A549 (cell line): ENCODE results near the gene PRRC2B.

Source experiments
- BHLHE40 ChIP-seq: IDR thresholded peaks from 2 replicates; pipeline ENCODE4 v1.6.1; 2012; ENCODE audit warnings: low read depth, low read length, inconsistent platforms
- MYC ChIP-seq: IDR thresholded peaks from 2 replicates; pipeline ENCODE4 v1.6.1; 2012; ENCODE audit warnings: mild to moderate bottlenecking, inconsistent platforms, low read length, improper control_type of control experiment, borderline replicate concordance
- POLR2A ChIP-seq: IDR thresholded peaks from 2 replicates; pipeline ENCODE4 v1.6.1; 2012; ENCODE audit warnings: mild to moderate bottlenecking, low read length
- TF ChIP-seq, protein P1 (sequence below): fragments of >200 bp; sonication (Bioruptor Twin); formaldehyde crosslinking; IDR thresholded peaks from 3 replicates; pipeline ENCODE4 v1.5.1; 2016

DNA sequence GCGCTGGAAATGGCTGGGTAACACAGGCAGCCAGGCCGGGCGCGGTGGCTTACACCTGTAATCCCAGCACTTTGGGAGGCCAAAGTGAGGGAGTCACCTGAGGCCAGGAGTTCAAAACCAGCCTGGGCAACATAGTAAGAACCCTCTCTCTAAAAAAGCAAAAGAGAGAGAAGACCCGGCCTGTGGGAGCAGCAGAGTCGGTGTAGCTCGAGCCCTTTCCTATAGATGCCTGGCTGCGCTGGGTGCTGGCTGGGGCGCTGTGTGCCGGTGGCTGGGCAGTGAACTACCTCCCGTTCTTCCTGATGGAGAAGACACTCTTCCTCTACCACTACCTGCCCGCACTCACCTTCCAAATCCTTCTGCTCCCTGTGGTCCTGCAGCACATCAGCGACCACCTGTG is 127.9 kb downstream of the PRRC2B start:
- TF ChIP-seq, protein P1, sequence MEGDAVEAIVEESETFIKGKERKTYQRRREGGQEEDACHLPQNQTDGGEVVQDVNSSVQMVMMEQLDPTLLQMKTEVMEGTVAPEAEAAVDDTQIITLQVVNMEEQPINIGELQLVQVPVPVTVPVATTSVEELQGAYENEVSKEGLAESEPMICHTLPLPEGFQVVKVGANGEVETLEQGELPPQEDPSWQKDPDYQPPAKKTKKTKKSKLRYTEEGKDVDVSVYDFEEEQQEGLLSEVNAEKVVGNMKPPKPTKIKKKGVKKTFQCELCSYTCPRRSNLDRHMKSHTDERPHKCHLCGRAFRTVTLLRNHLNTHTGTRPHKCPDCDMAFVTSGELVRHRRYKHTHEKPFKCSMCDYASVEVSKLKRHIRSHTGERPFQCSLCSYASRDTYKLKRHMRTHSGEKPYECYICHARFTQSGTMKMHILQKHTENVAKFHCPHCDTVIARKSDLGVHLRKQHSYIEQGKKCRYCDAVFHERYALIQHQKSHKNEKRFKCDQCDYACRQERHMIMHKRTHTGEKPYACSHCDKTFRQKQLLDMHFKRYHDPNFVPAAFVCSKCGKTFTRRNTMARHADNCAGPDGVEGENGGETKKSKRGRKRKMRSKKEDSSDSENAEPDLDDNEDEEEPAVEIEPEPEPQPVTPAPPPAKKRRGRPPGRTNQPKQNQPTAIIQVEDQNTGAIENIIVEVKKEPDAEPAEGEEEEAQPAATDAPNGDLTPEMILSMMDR: no peak
- TF ChIP-seq MYC (no peak), POLR2A (no peak), BHLHE40 (no peak)
